DND-41 (cell line): ENCODE data around the gene LAIR1.

ENCODE experiments used
- ATAC-seq: fragments of 200-7000 bp; cut with Tn5 transposase; 3 replicates; pipeline ENCODE4 v1.9.1; 2021; ENCODE audit warnings: low read depth; ENCODE audit not compliant: insufficient read depth
- DNase-seq: peaks from one replicate; pipeline ENCODE4 v3.0.0-alpha.2; 2020
- H2AFZ ChIP-seq: 2 replicates; pipeline ENCODE4 v1.6.0; 2012; ENCODE audit warnings: low read depth, low read length
- H3K27ac ChIP-seq: 2 replicates; pipeline ENCODE4 v1.5.1; 2012; ENCODE audit warnings: low read length, inconsistent platforms
- H3K27me3 ChIP-seq: fragments of 200-600 bp; sonication (generic); 2 replicates; pipeline ENCODE4 v1.6.0; 2012; ENCODE audit warnings: low read length, mild to moderate bottlenecking, inconsistent platforms; ENCODE audit not compliant: insufficient read depth, poor library complexity
- H3K36me3 ChIP-seq: 2 replicates; pipeline ENCODE4 v1.5.1; 2012; ENCODE audit warnings: low read length, inconsistent platforms; ENCODE audit not compliant: insufficient read depth
- H3K4me1 ChIP-seq: 2 replicates; pipeline ENCODE4 v1.5.1; 2012; ENCODE audit warnings: mild to moderate bottlenecking, low read length; ENCODE audit not compliant: insufficient read depth
- H3K4me2 ChIP-seq: 2 replicates; pipeline ENCODE4 v1.6.0; 2012; ENCODE audit warnings: mild to moderate bottlenecking, moderate library complexity, low read length, inconsistent platforms; ENCODE audit not compliant: insufficient read depth
- H3K4me3 ChIP-seq, 2 experiments: fragments of 200-600 bp in 1 of 2; shearing (Covaris generic) in 1 of 2; 2 replicates each; pipeline ENCODE4 v1.5.1; 2012 to 2016; ENCODE audit warnings: inconsistent platforms in 2 of 2, low read length in 2 of 2, mild to moderate bottlenecking in 2 of 2, low read depth in 1 of 2, moderate library complexity in 1 of 2
- H3K79me2 ChIP-seq: 2 replicates; pipeline ENCODE4 v1.6.0; 2012; ENCODE audit warnings: low read length, inconsistent platforms; ENCODE audit not compliant: insufficient read depth
- H3K9ac ChIP-seq: 2 replicates; pipeline ENCODE4 v1.6.0; 2012; ENCODE audit warnings: low read depth, mild to moderate bottlenecking, inconsistent platforms, low read length, moderate library complexity
- H3K9me3 ChIP-seq: 2 replicates; pipeline ENCODE4 v1.5.1; 2012; ENCODE audit warnings: low read length, moderate library complexity, mild to moderate bottlenecking, inconsistent platforms; ENCODE audit not compliant: insufficient read depth, severe bottlenecking
- H4K20me1 ChIP-seq: 2 replicates; pipeline ENCODE4 v1.6.0; 2012; ENCODE audit warnings: low read length; ENCODE audit not compliant: insufficient read depth
- CTCF ChIP-seq: IDR thresholded peaks from 2 replicates; pipeline ENCODE4 v1.5.1; 2012; ENCODE audit warnings: borderline replicate concordance, low read length, moderate library complexity, mild to moderate bottlenecking; ENCODE audit not compliant: poor library complexity, severe bottlenecking; ENCODE audit errors: extremely low read depth
- EZH2 ChIP-seq: IDR thresholded peaks from 3 replicates; pipeline ENCODE4 v1.6.1; 2012; ENCODE audit warnings: borderline replicate concordance, low read depth, mild to moderate bottlenecking, moderate library complexity, low read length, inconsistent platforms; ENCODE audit not compliant: severe bottlenecking

LAIR1 gene

GRCh38 chr19:54336893-54337857, 27.6 kb downstream of the LAIR1 start:
- Histone ChIP-seq H3K4me2 (no peak overlapping the region), H3K27me3 (peaks cover 10% of the 10 kb centered on the region), H3K9ac (no peak overlapping the region), H3K36me3 (no peaks in the 10 kb centered on the region), H2AFZ (no peak overlapping the region), H3K27ac (no peak overlapping the region), H4K20me1 (no peaks in the 10 kb centered on the region), H3K79me2 (no peaks in the 10 kb centered on the region), H3K4me1 (no peaks in the 10 kb centered on the region), H3K9me3 (no peaks in the 10 kb centered on the region), H3K4me3 (no peak overlapping the region)
- ATAC-seq, result no peak
- TF ChIP-seq EZH2 (no peak), CTCF (no peak)
- no peak for DNase-seq

- H3K27me3 ChIP-seq, result peaks cover 10% of the 10 kb centered on the region
- no peaks in the 10 kb centered on the region for H3K4me1 ChIP-seq
- H3K79me2 ChIP-seq, result no peaks in the 10 kb centered on the region
- TF ChIP-seq CTCF (no peak), EZH2 (no peak)
- DNase-seq, result no peak
- no peak overlapping the region for H2AFZ ChIP-seq
- no peak overlapping the region for H3K27ac ChIP-seq
- no peaks in the 10 kb centered on the region for H3K9me3 ChIP-seq
- no peak for ATAC-seq
- no peaks in the 10 kb centered on the region for H4K20me1 ChIP-seq
- no peak overlapping the region for H3K4me2 ChIP-seq
- H3K4me3 ChIP-seq, result no peak overlapping the region
- no peaks in the 10 kb centered on the region for H3K36me3 ChIP-seq
- H3K9ac ChIP-seq, result no peak overlapping the region
Measured at GRCh38 chr19:54335979-54336892, 28.5 kb downstream of the LAIR1 start.

GRCh38 chr19:54335164-54335563, 29.6 kb downstream of the LAIR1 start:
- DNase-seq, result no peak
- Histone ChIP-seq H3K27ac (no peak overlapping the region), H3K36me3 (no peaks in the 10 kb centered on the region), H3K9me3 (no peaks in the 10 kb centered on the region), H3K9ac (no peak overlapping the region), H3K27me3 (peaks cover 10% of the 10 kb centered on the region), H2AFZ (no peak overlapping the region), H4K20me1 (no peaks in the 10 kb centered on the region), H3K4me1 (no peaks in the 10 kb centered on the region), H3K4me2 (no peak overlapping the region), H3K79me2 (no peaks in the 10 kb centered on the region), H3K4me3 (no peak overlapping the region)
- TF ChIP-seq CTCF, result no peak
- TF ChIP-seq EZH2, result no peak
- ATAC-seq, result no peak
